NCI-H82 (cell line): Measurements from ENCODE around the gene CACNG5.

ENCODE experiments used
- DNase-seq: peaks from one replicate; lab custom pipeline; 2025; lab: John Stamatoyannopoulos, UW

The CACNG5 gene

DNA sequence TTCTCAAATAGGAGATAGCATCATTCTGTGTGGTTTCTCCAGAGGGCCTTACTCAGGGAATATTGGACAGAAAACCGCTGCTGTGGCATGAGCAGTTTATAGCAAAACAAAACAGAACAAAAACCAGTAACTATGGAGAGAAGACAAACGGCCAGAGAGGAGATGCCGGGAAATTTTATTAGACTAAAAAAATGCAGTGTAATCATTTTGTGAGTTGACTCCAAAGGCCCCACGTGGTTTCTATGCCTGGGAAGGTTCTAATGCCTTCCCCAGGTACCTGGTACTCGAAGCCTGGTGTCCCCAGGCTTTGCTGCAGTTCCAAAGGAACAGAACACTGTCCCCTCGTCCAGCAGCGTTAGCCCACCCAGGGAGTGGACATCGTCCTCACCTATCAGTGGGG lies 12.9 kb upstream of the CACNG5 start:
- no peak for DNase-seq

DNA sequence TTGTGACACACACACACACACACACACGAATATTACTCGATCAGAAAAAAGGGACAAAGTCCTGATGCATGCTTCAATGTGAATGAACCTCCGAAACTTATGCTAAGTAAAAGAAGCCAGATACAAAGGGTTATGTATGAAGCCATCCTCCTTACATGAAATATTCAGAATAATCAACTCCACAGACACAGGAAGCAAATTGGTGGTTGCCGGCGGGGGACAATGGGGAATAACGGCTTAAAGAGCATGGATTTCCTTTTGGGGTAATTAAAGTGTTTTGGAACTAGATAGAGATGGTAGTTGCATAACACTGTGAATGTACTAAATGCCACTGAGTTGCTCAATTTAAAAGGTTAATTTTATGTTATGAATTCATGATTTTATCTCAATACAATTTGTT lies 8.1 kb upstream of the CACNG5 start:
- no peak for DNase-seq

DNA sequence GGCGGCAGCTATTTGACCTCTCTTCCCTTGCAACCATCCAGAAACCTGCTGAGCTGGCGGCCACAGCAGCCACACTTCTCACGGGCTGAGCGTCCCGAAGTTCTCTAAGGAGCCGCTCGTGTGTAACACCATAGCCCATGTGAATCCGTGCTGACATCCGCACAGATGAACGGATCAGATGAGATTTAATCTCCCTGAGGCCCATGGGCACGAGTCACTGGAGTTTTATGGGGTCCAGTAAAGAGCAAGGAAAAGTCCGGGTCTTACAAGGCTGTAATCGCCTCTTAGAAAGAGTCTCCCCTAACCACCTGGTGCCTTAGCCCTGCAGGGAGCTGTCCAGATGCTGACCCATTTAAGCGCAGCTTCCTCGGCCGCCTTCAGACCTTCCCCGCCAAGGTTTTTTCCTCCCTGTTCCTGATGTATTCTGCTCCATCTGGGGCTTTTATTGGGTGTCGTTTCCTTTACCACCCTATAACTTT lies 5.5 kb upstream of the CACNG5 start:
- DNase-seq: peak; percentile 94

DNA sequence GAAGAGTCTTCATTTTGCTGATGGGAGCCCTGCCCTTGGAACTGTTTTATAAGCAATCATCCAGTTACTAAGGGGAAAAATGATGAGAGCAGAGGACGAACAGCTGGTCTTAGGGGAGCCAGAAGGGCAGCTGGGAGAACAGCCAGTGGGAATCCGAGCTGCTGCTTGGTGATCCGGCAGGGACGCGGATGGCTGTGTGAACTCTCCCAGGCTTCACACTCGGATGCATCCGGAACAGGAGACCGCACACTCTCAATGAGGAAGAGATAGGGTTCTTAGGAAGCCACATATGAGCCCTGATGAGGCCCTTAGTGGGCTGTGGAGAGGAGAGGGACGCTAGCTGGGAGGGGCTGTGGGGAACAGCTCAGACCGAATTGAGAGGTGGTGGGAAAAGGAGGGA lies 5.0 kb upstream of the CACNG5 start:
- peak; percentile 88 for DNase-seq

DNA sequence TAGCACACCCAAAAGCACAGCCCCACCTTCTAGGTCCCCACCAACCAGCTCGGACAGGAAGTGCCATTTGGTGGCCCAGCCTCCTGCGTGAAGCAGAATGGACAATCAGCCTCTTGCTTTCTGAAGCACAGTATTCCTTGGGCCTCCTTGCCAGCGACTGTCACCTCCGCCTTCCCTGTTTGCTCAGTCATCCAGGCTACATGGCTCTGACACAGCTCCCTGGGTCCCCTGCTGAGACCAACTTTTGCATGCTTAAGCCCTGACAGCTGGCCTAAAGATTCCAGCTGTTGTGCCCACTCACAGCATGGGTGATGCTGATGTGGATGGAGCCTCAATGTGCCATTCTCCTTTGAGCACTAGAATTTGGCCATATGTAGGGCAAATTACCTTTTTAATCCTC lies 4.5 kb upstream of the CACNG5 start:
- peak; percentile 48 for DNase-seq

DNA sequence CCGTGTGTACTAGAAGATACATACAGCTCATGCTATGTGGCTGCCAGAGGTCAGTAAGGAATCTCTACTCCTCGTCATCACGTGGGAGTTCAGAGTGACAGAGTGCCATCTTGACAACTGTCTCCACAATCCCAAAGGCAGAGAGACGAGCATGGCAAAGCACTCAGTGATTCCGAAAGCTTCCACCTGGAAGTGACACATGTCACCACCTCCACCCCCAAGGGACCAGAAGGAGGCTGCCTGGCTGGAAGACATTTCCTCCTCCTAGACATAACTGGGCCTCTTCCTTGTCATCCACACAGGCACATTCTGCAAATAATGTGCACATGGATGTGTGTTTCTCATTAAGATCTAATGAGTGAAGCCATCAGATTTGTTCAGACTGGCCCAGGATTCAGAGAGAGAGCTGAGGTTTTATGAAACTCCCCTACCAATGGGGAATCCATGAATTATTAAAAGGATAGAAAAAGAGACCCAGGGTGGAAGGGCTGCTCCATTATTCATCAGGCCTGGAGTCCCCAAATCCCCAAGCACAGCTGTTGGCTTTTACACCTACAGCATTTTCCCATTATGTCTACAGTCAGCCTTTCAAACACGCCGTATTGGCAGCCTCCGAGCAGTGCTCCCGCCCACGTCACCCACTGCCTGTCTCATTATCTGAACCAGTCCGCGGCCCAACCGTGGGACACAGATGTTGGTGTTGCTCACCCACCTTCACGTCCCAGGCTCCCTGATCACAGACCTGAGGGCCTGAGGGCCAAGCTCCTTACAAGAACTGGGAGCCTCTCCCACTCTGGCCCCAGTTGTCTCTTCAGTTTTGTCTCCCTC lies 3.3 kb upstream of the CACNG5 start:
- DNase-seq: peak; percentile 37

DNA sequence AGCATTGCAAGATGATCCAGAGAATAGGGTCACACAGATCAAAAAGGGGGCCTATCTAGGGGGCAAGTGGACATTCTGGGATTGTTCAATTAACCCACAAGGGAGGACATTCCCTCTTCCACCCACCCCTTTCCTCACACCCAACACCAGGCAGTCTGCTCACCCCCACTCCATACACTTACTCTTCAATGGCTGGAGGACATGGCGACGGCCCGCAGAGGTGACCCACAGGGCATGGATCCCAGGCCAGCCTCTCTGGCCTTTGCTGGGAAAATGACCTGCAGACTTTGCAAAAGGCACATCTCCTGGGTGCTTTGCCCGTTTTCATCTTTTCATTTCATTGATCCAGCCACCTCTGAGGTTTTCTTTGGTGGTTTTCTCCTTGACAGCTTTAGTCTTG lies 1.7 kb upstream of the CACNG5 start:
- no peak for DNase-seq

DNA sequence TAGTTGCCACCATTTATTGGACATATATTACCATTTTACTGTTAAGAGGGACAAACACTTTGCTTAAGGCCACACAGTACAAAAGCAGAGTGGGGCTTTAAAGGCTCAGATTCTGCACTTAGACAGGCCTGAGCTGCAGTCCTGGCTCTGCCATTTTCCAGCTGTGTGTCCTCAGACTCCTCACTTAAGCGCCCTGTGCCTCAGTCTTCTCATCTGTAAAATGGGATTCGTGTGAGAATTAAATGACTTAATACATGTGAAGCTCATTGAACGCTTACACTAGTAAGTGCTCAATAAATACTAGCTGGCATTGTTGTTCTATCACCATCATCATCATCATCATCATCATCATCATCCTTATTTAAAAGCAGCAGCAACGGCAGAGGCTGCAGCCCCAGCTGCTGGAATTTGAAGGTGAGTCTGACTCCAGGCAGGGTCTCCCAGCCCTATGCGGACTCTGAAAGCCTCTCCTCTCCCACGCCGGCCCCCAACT lies 445 bp upstream of the CACNG5 start:
- DNase-seq: no peak

DNA sequence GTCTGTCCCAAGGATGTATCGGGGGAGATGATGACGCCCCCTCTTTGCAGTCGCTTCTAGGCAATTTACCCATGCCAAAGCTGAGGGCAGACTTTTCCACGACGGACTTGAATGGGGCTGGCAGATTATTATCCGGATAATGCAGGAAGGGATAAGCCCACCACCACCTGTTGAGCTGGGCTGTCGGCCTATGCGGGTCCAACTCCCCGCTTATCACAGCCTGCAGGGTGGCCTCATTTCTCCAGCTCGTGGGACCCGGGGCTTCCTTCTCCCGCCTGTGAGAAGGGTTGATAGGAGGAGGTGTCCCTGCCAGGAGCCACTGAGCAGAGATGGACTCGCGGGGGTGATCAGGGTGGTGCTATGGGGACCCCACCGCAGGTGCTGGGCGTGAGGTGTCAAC lies 559 bp downstream of the CACNG5 start:
- peak; percentile 90 for DNase-seq

DNA sequence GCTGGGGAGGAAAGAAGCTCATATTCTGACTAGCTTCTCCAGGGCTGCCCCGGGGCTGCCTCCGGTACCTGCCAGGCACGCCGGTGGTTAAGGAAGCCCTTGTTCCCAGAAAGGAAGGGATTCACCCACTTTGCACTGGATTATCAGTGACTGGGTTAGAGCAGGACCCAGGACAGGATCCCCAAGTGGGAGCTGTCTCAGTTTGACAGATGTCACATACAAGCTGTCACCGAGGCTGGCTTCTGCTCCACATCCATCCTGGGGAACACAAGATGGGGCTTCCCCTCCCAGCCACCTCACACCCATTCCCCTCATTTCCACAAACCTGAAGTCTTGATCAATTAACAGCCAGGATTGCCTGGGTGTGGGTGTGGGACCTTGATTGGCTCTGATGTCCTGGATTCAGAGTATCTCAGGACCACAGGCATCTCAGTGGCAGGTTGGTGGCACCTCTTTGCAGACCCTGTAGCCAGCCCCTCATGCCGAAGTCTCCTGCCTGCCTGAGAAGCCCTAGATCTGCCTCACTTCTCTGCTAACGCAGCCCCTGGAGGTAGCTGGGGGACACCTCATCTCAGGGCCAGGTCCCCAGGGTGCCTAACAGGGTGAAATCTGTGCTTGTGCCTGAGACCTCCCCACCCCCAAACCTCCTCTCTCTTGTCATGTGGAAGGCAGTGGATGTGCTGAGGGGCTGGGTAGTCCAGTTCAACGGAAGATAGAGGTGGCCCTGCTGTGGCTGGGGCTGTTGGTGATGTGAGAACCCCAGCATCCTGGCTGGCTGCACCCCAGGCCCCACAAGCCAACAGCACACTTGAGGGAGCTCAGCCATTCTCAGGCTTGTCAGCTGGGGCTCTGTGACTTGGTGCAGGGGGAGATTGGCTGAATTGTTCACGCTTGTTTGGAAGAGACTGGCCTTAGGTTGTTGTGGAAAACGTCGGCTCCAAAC lies 1.4 kb downstream of the CACNG5 start:
- DNase-seq: peak; percentile 51

DNA sequence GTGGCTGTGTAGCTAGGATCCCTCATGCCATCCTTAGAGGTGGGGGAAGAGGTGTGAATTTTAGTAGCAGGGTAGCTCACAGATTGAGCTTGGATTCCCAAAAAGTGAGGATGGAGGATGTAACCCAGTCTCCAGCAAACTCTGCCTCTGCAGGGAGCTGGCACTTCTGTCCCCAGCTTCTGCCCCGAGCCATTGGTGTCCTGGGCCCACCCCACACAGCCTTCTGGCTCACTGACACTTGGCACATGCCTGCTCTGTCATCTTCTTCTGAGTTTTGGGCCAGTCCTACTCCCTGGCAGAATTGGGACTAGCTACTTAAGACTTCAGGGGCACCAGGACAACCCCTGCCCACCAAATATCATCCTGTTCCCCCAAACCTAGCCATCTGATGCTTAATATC lies 2.3 kb downstream of the CACNG5 start:
- DNase-seq: no peak

DNA sequence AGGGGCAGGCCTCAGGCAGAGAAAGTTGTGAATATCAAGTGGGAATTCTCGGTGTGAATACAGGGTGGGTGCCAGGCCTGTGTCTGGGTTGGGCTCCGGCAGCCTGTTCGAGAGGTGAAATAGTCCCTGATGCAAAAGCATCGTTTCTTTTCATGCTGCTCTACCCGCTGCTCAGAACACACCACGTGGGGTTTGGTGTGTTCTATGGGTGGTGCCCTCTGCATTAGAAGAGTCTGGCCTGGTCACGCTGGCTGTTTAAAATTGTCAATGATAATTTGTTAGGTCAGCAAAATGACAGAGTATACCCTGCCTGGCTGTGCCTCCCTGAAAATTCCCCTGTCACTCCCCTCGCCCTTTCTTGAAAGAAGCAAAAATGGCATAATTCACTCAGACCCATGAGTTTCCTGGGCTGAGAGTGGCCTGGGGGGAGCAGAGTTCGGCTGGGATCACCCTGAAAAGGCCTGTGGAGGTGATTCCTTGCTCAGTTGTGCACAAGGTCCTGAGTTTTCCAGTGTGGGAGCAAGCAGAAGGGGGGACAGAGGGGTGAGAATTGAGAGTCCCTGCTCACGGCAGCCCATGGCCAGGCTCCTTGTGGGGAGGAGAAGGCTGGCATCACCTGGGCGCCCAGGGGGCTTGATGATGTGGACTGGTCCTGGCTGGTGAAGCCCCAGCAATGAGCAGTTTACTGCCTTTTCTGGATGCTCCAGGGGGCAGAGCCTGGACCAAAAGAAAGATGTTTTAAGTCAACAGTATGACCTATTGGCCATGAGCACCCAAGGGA lies 3.2 kb downstream of the CACNG5 start:
- DNase-seq: no peak

DNA sequence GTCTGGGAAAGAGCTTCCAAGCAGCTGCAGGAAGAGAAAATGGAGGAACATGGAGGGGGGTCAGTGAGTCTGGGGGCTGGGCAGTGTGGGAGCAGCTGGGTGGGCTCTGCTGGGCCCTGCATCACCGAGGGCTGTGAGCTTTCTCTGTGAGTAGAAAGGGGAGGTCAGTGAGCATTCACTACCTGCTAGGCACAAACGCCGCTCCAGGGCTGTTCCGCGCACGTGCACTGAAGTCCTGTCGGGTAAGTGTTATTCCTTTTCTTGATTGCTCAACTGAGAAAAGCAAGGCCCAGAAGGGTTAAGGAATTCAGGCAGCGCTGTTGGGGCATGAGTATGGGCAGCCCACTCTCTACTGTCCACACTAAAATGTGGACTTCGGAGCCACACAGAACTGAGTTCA lies 4.7 kb downstream of the CACNG5 start:
- DNase-seq: no peak

DNA sequence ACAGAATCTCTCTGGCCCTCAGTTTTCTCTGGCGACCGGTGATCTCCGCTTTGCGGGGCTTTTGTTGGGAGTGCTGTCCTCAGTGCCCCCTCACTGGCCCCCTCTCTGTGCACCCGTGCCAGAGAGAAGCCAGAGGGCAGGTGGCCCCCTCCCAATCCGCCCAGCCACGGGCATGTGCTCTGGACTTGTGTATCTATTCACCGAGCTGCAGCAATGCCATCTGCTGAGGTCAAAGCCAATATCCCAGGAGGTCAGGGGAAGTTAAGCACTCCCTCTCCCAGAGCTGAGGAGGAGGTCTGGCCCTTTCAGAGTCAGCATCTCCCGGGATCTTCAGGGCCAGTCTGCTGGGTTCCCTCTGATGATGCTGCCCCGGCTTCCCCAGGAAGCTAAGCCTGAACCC lies 5.1 kb downstream of the CACNG5 start:
- DNase-seq: peak; percentile 76

DNA sequence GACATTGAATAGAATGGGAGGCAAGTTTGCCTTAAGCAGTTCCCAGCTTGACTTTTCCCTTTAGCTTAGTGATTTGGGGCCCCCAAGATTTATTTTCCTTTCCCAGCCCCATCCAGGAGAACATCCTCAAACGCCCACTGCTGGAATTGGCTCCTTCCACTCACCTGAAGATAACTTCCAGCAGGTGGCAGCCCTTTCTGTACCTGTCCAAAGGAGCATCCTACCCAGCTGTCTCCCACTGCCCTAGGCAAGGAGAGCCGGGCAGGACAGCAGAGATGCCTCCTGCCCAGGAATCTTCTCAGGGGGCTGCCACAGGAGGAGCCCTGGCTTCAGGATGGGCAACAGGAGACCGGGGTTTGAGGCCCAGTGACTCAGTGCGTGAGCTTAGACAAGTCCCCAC lies 6.4 kb downstream of the CACNG5 start:
- DNase-seq: no peak

DNA sequence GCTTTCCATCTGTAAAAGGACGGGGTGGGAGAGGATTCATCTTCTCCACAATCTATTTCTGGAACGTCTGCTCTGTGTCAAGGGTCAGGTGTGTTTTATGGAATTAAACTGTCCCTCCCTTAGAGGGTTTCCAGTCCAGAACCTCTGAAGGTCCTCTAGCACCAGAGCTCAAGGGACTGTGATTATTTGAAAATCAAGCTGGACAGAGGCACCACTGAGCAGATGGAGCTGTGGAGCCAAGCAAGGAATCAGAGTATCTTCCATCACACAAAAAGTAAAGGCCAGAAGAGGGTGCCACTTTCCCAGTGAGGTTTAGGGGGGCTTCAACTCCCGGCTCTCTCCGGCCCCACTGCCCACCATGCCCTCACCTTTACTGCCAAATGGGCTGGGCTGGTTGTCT lies 6.8 kb downstream of the CACNG5 start:
- no peak for DNase-seq

DNA sequence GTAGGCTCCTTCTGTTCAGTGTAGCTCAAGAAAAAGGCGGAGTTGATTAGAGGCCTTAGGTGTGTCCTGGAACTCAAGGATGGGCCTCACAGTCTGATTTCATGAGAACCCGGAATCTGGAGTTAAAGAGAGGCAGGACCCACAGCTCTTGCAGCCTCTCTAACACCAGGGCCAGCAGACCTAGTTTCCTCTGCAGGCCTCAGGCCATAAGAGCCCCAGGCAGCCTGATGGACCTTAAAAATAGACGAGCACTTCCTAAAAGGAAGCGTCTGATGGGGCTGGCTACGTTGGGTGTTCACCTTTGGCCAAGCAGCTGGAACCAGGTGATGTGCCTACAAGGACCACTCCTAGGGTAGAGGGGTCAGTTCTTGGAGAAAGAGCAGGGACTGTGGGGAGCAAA lies 7.6 kb downstream of the CACNG5 start:
- DNase-seq: no peak

DNA sequence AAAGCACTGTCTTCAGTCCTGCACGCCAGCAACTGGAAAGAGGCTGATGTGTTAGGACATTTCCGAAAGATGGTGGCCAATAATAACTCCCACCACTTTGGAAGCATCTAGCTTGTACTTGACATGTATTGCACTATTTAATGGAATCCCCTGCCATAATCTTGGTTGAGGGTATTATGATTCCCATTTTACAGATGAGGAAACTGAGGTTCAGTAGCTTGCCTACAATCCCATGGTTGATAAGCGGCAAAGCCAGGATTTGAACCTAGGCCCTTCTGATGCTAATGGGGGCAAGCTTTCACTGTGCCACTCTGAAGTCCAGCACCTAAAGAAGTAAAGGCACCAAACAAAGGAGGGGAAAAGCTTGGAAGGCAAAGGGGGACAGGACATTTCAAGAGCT lies 8.0 kb downstream of the CACNG5 start:
- no peak for DNase-seq

DNA sequence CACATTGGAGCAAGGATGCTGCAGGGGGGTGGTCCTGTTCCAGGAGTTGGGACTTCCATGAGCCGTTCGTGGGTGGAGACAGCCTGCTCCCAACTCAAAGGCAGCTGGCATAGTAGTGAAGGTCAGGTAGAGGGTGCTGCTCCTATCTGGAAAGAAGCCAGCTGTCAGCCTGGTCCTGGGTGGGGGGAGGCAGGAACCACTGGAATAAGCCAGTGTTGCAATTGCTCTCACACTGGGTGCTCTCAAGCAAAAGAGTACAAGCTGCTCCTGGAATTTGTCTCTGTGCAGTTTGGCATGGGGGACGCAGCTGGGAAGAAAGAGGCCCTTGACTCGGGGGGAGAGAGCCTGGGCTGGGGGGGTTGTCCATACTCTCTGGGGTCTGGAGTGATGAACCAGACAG lies 8.7 kb downstream of the CACNG5 start:
- DNase-seq: peak; percentile 56

DNA sequence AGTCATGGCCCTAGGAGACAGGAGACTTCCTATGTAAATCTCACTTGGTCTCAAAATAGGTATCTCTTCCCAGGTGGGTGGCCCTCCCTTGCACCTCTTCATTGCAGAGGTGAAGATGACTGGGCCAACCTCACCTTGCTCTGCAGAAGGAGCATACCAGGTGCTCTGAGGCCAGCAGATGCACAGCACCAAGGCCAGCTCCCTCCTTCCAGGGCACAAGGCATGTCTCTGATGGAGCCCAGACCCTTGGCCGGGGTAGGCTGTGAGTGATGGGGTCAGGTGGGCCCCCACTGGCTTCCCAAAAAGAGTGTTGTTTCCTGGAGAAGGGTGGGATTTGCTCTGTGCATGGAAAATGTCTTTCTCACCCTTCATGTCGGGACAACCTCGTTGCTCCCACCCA lies 12.8 kb downstream of the CACNG5 start:
- no peak for DNase-seq

DNA sequence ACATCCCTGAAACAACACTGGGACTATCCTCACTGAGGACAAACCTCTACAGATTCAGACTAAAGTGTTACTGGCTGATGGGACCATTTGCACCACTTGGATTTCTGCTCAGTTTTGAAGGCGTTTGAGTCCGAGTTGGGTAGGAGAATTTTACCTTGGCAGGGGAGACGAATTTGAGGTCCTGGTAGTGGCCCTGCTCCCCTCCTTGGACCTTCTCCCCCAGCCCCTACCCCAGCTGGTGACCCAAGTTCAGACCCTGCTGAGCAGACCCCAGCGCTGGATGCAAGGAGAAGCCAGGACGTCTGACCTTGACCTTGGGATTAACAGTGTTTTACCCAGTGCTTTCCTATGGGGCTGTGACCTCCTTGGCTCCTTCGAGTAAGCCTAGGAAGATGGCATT lies 13.6 kb downstream of the CACNG5 start:
- DNase-seq: no peak

DNA sequence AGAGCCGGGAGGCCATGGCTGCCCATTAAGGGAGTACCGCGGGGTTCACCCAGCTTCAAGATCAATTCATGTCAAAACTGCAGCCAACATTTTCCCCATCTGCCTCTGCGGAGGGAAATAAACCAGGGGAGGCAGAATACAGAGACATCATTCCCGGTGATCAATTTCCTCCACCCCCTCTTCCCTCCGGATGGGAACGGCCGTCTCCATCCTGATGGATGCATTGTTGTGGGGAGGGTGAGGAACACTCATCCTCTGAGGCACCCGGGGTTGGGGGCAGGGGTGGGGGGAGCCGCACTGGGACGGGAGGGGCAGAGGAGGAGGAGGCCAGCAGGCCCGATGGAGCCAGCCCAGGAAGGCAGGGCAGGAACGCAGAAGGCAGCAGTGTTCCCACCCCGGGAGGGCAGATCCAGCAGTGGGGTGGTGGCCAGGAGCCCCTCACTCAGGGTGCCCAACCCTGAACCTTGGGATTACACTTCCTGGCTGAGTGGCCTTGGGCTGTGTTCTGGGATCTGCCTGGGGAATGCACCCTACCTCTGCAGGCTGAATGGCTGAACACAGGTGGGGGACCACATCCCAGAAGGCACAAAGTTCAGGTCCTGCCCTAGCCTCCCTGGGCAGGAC lies 14.2 kb downstream of the CACNG5 start:
- no peak for DNase-seq
